H1 (cell line): ENCODE results near the gene TMX3. TPM values are rescaled to one million over a fixed set of nuclear protein-coding genes. Genes with fewer than 3 reads are reported as not detected.

ENCODE experiments used
- CTCF ChIA-PET: fragments of 300-600 bp; sonication (Branson Sonifier 250); formaldehyde crosslinking; loops from one replicate; lab custom pipeline; 2021; ENCODE audit not compliant: partially characterized antibody; lab: Charles Lee
- POLR2A ChIA-PET: fragments of 300-600 bp; sonication (Branson Sonifier 250); formaldehyde crosslinking; loops from one replicate; lab custom pipeline; 2021; ENCODE audit warnings: inconsistent platforms; ENCODE audit not compliant: partially characterized antibody; lab: Charles Lee
- DNase-seq, 2 experiments: peaks; one replicate each; pipeline versions ENCODE4 v3.0.0 to v3.0.0-alpha.2; 2010 to 2022; ENCODE audit warnings: low spot score in 2 of 2, low read depth in 1 of 2, mixed read lengths in 1 of 2
- FAIRE-seq: peaks from 2 replicates; lab custom pipeline; 2011; peaks lifted over from hg19 to GRCh38; lab: Jason Lieb, UNC
- H2AFZ ChIP-seq: 2 replicates; pipeline ENCODE4 v1.8.1; 2012; ENCODE audit warnings: low read length, inconsistent platforms
- H2AK5ac ChIP-seq: 2 replicates; pipeline ENCODE4 v1.6.1; 2013; ENCODE audit warnings: low read depth, low read length
- H2BK120ac ChIP-seq: replicated peaks from 2 replicates; pipeline ENCODE3; 2013; ENCODE audit warnings: low read depth, low read length, inconsistent platforms
- H2BK12ac ChIP-seq: 2 replicates; pipeline ENCODE4 v1.6.1; 2013; ENCODE audit warnings: low read depth, low read length
- H2BK15ac ChIP-seq: 2 replicates; pipeline ENCODE4 v1.6.1; 2013; ENCODE audit warnings: low read length
- H2BK20ac ChIP-seq: 2 replicates; pipeline ENCODE4 v1.6.1; 2013; ENCODE audit warnings: low read length
- H2BK5ac ChIP-seq: 2 replicates; pipeline ENCODE4 v1.6.1; 2013; ENCODE audit warnings: low read depth, low read length
- H3K14ac ChIP-seq: 2 replicates; pipeline ENCODE4 v1.6.1; 2013; ENCODE audit warnings: inconsistent platforms; ENCODE audit not compliant: insufficient read length
- H3K18ac ChIP-seq: 2 replicates; pipeline ENCODE4 v1.6.1; 2013; ENCODE audit warnings: low read length; ENCODE audit errors: extremely low read depth
- H3K23ac ChIP-seq: 2 replicates; pipeline ENCODE4 v1.6.1; 2013; ENCODE audit warnings: inconsistent platforms; ENCODE audit not compliant: insufficient read length
- H3K23me2 ChIP-seq: 2 replicates; pipeline ENCODE4 v1.6.1; 2013; ENCODE audit warnings: low read depth, low read length
- H3K27ac ChIP-seq: 2 replicates; pipeline ENCODE4 v1.6.1; 2011; ENCODE audit warnings: low read depth, low read length, inconsistent platforms
- H3K27me3 ChIP-seq, 4 experiments: replicated peaks in 1 of 4; 1 replicate in 1 of 4; 2 replicates in 3 of 4; pipeline versions ENCODE4 v1.6.1 to v1.8.1; 2011 to 2013; ENCODE audit warnings: low read length in 3 of 4, mild to moderate bottlenecking in 3 of 4, inconsistent platforms in 2 of 4, mixed read lengths in 2 of 4, moderate library complexity in 1 of 4; ENCODE audit not compliant: control insufficient read depth in 3 of 4, insufficient read depth in 3 of 4; ENCODE audit errors: extremely low read depth in 1 of 4
- H3K36me3 ChIP-seq, 4 experiments: 2 replicates each; pipeline versions ENCODE4 v1.6.1 to v1.8.1; 2011 to 2013; ENCODE audit warnings: mild to moderate bottlenecking in 4 of 4, low read length in 3 of 4, moderate library complexity in 2 of 4, control low read depth in 1 of 4, inconsistent platforms in 1 of 4; ENCODE audit not compliant: insufficient read depth in 4 of 4, control insufficient read depth in 2 of 4
- H3K4ac ChIP-seq: replicated peaks from 2 replicates; pipeline ENCODE3; 2013; ENCODE audit warnings: low read length, low read depth, mixed read lengths, inconsistent platforms; ENCODE audit not compliant: insufficient read length
- H3K4me1 ChIP-seq, 4 experiments: replicated peaks in 1 of 4; 1 replicate in 1 of 4; 2 replicates in 3 of 4; pipeline versions ENCODE4 v1.6.1 to v1.8.1; 2011 to 2013; ENCODE audit warnings: low read length in 3 of 4, inconsistent platforms in 2 of 4, mixed read lengths in 1 of 4; ENCODE audit not compliant: insufficient read depth in 4 of 4, control insufficient read depth in 3 of 4
- H3K4me2 ChIP-seq, 2 experiments: 2 replicates each; pipeline versions ENCODE4 v1.6.1 to v1.8.1; 2011 to 2013; ENCODE audit warnings: low read depth in 2 of 2, low read length in 2 of 2, control low read depth in 1 of 2, inconsistent platforms in 1 of 2, mild to moderate bottlenecking in 1 of 2; ENCODE audit not compliant: insufficient read depth in 1 of 2
- H3K4me3 ChIP-seq, 4 experiments: fragments of 200-600, 300-600 bp in 1 of 4; sonication (generic), shearing (Covaris generic), sonication (Bioruptor Twin) in 1 of 4; 2 replicates each; pipeline versions ENCODE4 v1.5.1 to v1.8.1; 2011 to 2016; ENCODE audit warnings: low read length in 4 of 4, low read depth in 3 of 4, control low read depth in 2 of 4, inconsistent platforms in 2 of 4, mild to moderate bottlenecking in 2 of 4, mixed read lengths in 1 of 4, moderate library complexity in 1 of 4; ENCODE audit not compliant: insufficient read depth in 2 of 4; ENCODE audit errors: extremely low read depth in 1 of 4
- H3K56ac ChIP-seq: replicated peaks from 2 replicates; pipeline ENCODE3; 2013; ENCODE audit warnings: low read depth, mild to moderate bottlenecking, mixed read lengths, low read length, inconsistent platforms; ENCODE audit not compliant: insufficient read length
- H3K79me1 ChIP-seq: 2 replicates; pipeline ENCODE4 v1.6.1; 2013; ENCODE audit warnings: low read depth, low read length, control low read depth
- H3K79me2 ChIP-seq, 2 experiments: 2 replicates each; pipeline versions ENCODE4 v1.6.1 to v1.8.1; 2012 to 2013; ENCODE audit warnings: low read length in 2 of 2, mild to moderate bottlenecking in 2 of 2, inconsistent platforms in 1 of 2; ENCODE audit not compliant: insufficient read depth in 2 of 2, control insufficient read depth in 1 of 2
- H3K9ac ChIP-seq, 4 experiments: replicated peaks in 1 of 4; 1 replicate in 1 of 4; 2 replicates in 3 of 4; pipeline versions ENCODE4 v1.6.1 to v1.8.1; 2011 to 2013; ENCODE audit warnings: low read depth in 3 of 4, low read length in 3 of 4, control low read depth in 2 of 4, mild to moderate bottlenecking in 2 of 4, moderate library complexity in 2 of 4, inconsistent platforms in 1 of 4; ENCODE audit errors: extremely low read depth in 1 of 4
- H3K9me3 ChIP-seq, 2 experiments: 2 replicates each; pipeline versions ENCODE4 v1.6.1 to v1.8.1; 2012 to 2013; ENCODE audit warnings: mild to moderate bottlenecking in 2 of 2, moderate library complexity in 2 of 2, control low read depth in 1 of 2, inconsistent platforms in 1 of 2, low read depth in 1 of 2, low read length in 1 of 2, mixed read lengths in 1 of 2; ENCODE audit not compliant: insufficient read depth in 2 of 2
- H4K20me1 ChIP-seq, 2 experiments: replicated peaks in 1 of 2; 2 replicates each; pipeline versions ENCODE3 to v1.8.1; 2011 to 2013; ENCODE audit warnings: inconsistent platforms in 2 of 2, low read length in 2 of 2, mild to moderate bottlenecking in 1 of 2; ENCODE audit not compliant: insufficient read depth in 2 of 2, control insufficient read depth in 1 of 2
- H4K5ac ChIP-seq: 2 replicates; pipeline ENCODE4 v1.6.1; 2013; ENCODE audit warnings: low read length, low read depth, mixed read lengths, inconsistent platforms; ENCODE audit not compliant: insufficient read length
- H4K8ac ChIP-seq: 2 replicates; pipeline ENCODE4 v1.8.0; 2013; ENCODE audit warnings: mild to moderate bottlenecking, moderate library complexity, low read length, inconsistent platforms; ENCODE audit not compliant: insufficient read depth; ENCODE audit errors: extremely low read depth
- H4K91ac ChIP-seq: replicated peaks from 2 replicates; pipeline ENCODE3; 2013; ENCODE audit warnings: low read length, mixed read lengths, inconsistent platforms; ENCODE audit not compliant: insufficient read length
- WGBS, 2 experiments: shearing (Covaris generic) in 1 of 2; methylation state at CpG; one replicate each; pipeline versions ENCODE4 v1.1.6 to v1.1.7; 2013 to 2015; ENCODE audit warnings: low lambda C conversion rate in 2 of 2, mixed read lengths in 2 of 2, inconsistent platforms in 1 of 2, low coverage in 1 of 2, missing lambda C conversion rate in 1 of 2; ENCODE audit not compliant: insufficient replicate concordance in 2 of 2, insufficient coverage in 1 of 2, insufficient read length in 1 of 2; ENCODE audit errors: extremely low coverage in 1 of 2, missing lambda C conversion rate in 1 of 2; 5-methylcytosine and 5-hydroxymethylcytosine counted together
- polyA plus RNA-seq, 7 experiments: library from polyadenylated mRNA; depleted of rRNA in 3 of 7; stranded (reverse) in 5 of 7; unstranded in 2 of 7; fragments of >200 nt in 5 of 7; fragments of 200-250 nt in 2 of 7; gene quantifications; 1 replicate in 5 of 7; 2 replicates in 1 of 7; 4 replicates in 1 of 7; pipeline versions ENCODE4 v1.2.1 to v1.2.3, GENCODE V29; 2011 to 2013; ENCODE audit warnings: missing spikeins in 2 of 7, mixed read lengths in 2 of 7
- total RNA-seq: library from RNA; stranded (reverse); fragmentation: NEBNext Ultra II Directional; extraction: Animal tissue kit (Norgen Biotek cat#: 25700); gene quantifications from 2 replicates; pipeline ENCODE4 v1.2.1, GENCODE V29; 2021
- TF ChIP-seq, protein P1 (sequence below): IDR thresholded peaks from 2 replicates; pipeline ENCODE4 v1.6.1; 2012; ENCODE audit warnings: inconsistent platforms

The TMX3 gene
- total and polyA plus RNA-seq, 2 of the 8 experiments (the other 6 are each of a cell fraction or from before 2014, with no cell fraction given), result 12.6 to 29.0 TPM

DNA sequence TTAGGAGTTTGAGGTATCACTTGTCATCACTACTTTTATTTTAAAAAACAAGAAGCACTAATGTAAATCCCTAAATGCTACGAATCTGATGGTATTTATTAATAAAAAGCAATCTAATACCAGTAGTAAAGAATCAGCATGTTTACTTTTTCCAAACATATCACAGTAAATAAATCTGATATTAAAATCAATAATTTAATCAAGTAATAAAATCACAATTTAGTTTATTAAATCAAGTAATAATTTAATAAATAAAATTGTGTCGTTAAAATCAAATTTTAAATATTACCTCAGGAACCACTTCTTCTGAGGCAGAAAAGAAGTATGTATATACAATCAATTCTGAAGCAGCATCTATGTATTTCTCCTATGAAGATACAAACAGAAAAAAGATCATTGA lies 18.0 kb downstream of the TMX3 start:
- H3K79me1 ChIP-seq, result no peaks in the 10 kb centered on the region; the same call in 1 of the 2 replicates
- TF ChIP-seq, protein P1, sequence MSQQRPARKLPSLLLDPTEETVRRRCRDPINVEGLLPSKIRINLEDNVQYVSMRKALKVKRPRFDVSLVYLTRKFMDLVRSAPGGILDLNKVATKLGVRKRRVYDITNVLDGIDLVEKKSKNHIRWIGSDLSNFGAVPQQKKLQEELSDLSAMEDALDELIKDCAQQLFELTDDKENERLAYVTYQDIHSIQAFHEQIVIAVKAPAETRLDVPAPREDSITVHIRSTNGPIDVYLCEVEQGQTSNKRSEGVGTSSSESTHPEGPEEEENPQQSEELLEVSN, result no peak
- 97% methylated on average over 2 of the region's 2 CpGs; no CpG with 5 or more reads in 1 of the 2 experiments for WGBS, 2 experiments

More for the DNA sequence above, 18.0 kb downstream of the TMX3 start:
- Histone ChIP-seq H2BK20ac (no peak overlapping the region), H2BK15ac (no peak overlapping the region), H3K9ac (no peak overlapping the region), H2BK5ac (no peak overlapping the region), H4K20me1 (no peaks in the 10 kb centered on the region), H3K4me3 (no peak overlapping the region), H3K4ac (no peak overlapping the region), H3K23me2 (peaks cover 2% of the 10 kb centered on the region), H3K18ac (no peak overlapping the region), H3K23ac (no peak overlapping the region), H3K27me3 (no peaks in the 10 kb centered on the region), H3K36me3 (peaks cover 10 to 38% (median 15%) of the 10 kb centered on the region in 4 experiments; a peak in 7 of 8 replicates), H3K4me1 (no peaks in the 10 kb centered on the region), H2BK120ac (no peak overlapping the region), H2AFZ (no peak overlapping the region), H4K91ac (no peak overlapping the region), H3K14ac (no peak overlapping the region), H2AK5ac (no peak overlapping the region), H3K9me3 (no peaks in the 10 kb centered on the region), H2BK12ac (no peak overlapping the region), H4K8ac (no peak overlapping the region), H3K27ac (no peak overlapping the region), H3K56ac (no peak overlapping the region), H3K4me2 (no peak overlapping the region), H4K5ac (no peak overlapping the region), H3K79me2 (no peaks in the 10 kb centered on the region; a peak in 1 of 4 replicates)
- FAIRE-seq (no peak), DNase-seq (no peak)
- ChIA-PET POLR2A (no interaction called here), CTCF (no interaction called here)
